DOHH2 (cell line): ENCODE results near the gene HEPACAM2.
A peak's percentile ranks its signal among the peaks of the same experiment; 100 is the strongest.

Experiments used
- H3F3A ChIP-seq: fragments of 200-600 bp; sonication (generic), shearing (Covaris generic); 2 replicates; pipeline ENCODE4 v1.6.0; 2016; ENCODE audit warnings: antibody characterized with exemption, mild to moderate bottlenecking; ENCODE audit not compliant: control insufficient read depth, insufficient read depth
- H3K27ac ChIP-seq: fragments of 200-600 bp; sonication (generic); 2 replicates; pipeline ENCODE4 v1.5.1; 2014; ENCODE audit warnings: low read depth, mild to moderate bottlenecking, low read length, moderate library complexity
- H3K27me3 ChIP-seq: fragments of 200-600 bp; sonication (generic); 2 replicates; pipeline ENCODE4 v1.6.1; 2014; ENCODE audit warnings: mild to moderate bottlenecking, low read length, mixed read lengths; ENCODE audit not compliant: control insufficient read depth
- H3K36me3 ChIP-seq: fragments of 200-600 bp; sonication (generic); 2 replicates; pipeline ENCODE4 v1.6.1; 2014; ENCODE audit warnings: mild to moderate bottlenecking, low read length, moderate library complexity, mixed read lengths; ENCODE audit not compliant: control insufficient read depth
- H3K4me1 ChIP-seq: fragments of 200-600 bp; sonication (generic); 2 replicates; pipeline ENCODE4 v1.6.1; 2014; ENCODE audit warnings: mild to moderate bottlenecking, low read length, mixed read lengths; ENCODE audit not compliant: control insufficient read depth
- H3K4me2 ChIP-seq: fragments of 200-600 bp; sonication (generic); 2 replicates; pipeline ENCODE4 v1.6.0; 2014; ENCODE audit warnings: mild to moderate bottlenecking, low read length, moderate library complexity
- H3K4me3 ChIP-seq: fragments of 200-600 bp; sonication (generic); 2 replicates; pipeline ENCODE4 v1.5.1; 2014; ENCODE audit warnings: mild to moderate bottlenecking, low read length, mixed read lengths
- H3K79me2 ChIP-seq: fragments of 200-600 bp; sonication (generic); 2 replicates; pipeline ENCODE4 v1.6.1; 2014; ENCODE audit warnings: mild to moderate bottlenecking, low read length, mixed read lengths; ENCODE audit not compliant: control insufficient read depth
- H3K9me2 ChIP-seq: fragments of 200-600 bp; sonication (generic); replicated peaks from 2 replicates; pipeline ENCODE4 v1.6.1; 2014; ENCODE audit warnings: mild to moderate bottlenecking, low read length, mixed read lengths; ENCODE audit not compliant: control insufficient read depth
- H3K9me3 ChIP-seq: fragments of 200-600 bp; sonication (generic); 2 replicates; pipeline ENCODE4 v1.6.1; 2014; ENCODE audit warnings: antibody characterized with exemption, low read length, mixed read lengths; ENCODE audit not compliant: control insufficient read depth, insufficient read depth
- H4K20me1 ChIP-seq: fragments of 200-600 bp; sonication (generic); 2 replicates; pipeline ENCODE4 v1.6.0; 2014; ENCODE audit warnings: low read depth, mild to moderate bottlenecking, antibody characterized with exemption, low read length, moderate library complexity; ENCODE audit not compliant: control insufficient read depth, insufficient read depth
- CTCF ChIP-seq: fragments of 200-600 bp; sonication (generic); IDR thresholded peaks from one replicate; pipeline ENCODE4 v1.5.1; 2014; ENCODE audit warnings: antibody characterized with exemption, mild to moderate bottlenecking, low read depth, low read length; ENCODE audit not compliant: poor library complexity, severe bottlenecking
- EZH2phosphoT487 ChIP-seq: fragments of 200-600 bp; sonication (generic); IDR thresholded peaks from 2 replicates; pipeline ENCODE4 v1.6.1; 2017; ENCODE audit warnings: borderline replicate concordance, mild to moderate bottlenecking, antibody characterized with exemption, low read length, moderate library complexity, mixed read lengths

The HEPACAM2 gene

DNA sequence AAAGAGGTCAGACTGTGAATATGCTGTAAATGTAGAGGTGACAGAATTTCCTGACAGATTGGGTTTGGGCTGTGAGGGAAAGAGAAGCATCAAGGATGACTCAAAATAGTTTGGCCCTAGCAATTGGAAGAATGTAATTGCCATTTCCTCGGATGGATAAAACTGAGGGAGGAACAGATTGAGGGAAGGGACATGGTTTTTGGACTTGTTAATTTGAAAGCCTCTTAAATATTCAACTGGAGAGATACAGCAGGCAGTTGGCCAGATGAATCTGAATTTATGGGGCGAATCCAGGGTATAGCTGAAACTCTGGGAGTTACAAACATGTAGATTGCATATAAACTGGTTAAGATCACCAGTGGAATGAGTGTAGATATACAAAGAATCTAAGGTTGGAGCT is 9.3 kb upstream of the HEPACAM2 start:
- Histone ChIP-seq H4K20me1 (no peaks in the 10 kb centered on the region), H3K4me1 (peaks cover 16% of the 10 kb centered on the region), H3K9me2 (no peaks in the 10 kb centered on the region), H3K79me2 (peaks cover 57% of the 10 kb centered on the region), H3F3A (no peaks in the 10 kb centered on the region), H3K27me3 (no peaks in the 10 kb centered on the region), H3K27ac (no peak overlapping the region), H3K9me3 (no peaks in the 10 kb centered on the region), H3K36me3 (no peaks in the 10 kb centered on the region), H3K4me2 (no peak overlapping the region), H3K4me3 (no peak overlapping the region)
- TF ChIP-seq CTCF = no peak

GRCh38 chr7:93232673-93233018 is 6.4 kb upstream of the HEPACAM2 start:
- Histone ChIP-seq H3K4me2 (peak overlapping the region; percentile 82), H3K4me1 (peaks cover 25% of the 10 kb centered on the region), H3K9me3 (no peaks in the 10 kb centered on the region), H4K20me1 (no peaks in the 10 kb centered on the region), H3K36me3 (no peaks in the 10 kb centered on the region), H3K27me3 (no peaks in the 10 kb centered on the region), H3K79me2 (peaks cover 46% of the 10 kb centered on the region), H3K27ac (no peak overlapping the region), H3K4me3 (peak overlapping the region; percentile 86), H3K9me2 (no peaks in the 10 kb centered on the region), H3F3A (no peaks in the 10 kb centered on the region)
- TF ChIP-seq EZH2phosphoT487 = no peak
- no peak for TF ChIP-seq CTCF

DNA sequence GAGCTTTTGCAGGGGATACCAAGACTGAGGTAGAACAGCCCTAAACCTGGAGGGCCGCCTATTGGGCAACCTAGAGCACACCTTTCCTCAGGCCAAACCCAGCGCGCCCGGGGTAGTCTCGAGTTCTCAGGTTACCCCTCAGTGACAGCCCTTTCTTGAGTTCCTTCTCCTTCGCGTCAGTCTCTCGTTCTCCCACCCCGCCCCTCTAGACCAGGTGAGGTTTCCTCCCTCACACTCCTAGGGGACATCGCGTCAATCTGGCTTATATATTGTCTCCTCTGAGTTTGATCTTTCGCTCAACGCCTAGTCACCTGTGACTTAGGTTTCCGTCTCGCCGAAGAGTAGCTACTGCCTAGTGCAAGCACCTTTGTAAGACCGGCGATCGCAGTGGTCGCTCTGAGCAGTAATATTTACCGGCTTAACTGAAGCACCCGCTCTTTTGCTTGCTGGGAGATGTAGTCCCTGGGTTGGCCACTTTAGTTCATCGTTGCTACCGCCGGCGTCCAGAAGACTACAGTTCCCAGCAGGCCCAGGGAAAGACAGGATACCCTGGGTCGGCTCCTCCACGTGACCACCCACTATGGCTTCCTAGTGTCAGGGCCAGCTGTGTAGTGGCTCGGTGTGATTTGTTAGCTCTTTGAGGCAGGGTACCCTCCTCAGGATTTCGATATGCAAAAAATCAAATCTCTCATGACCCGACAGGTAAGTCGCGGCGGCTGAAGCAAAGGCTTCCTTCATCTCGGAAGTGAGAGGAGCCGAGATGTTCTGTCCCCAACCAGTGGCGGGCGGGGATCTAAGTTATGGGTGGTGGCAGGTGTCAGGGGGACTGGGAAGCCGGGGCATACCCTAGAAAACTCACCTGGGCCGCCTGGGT is 5.8 kb upstream of the HEPACAM2 start, which contains the start of gene VPS50:
Gene VPS50, plus strand, starts transcription at position 568 of the 874 bp plus-strand sequence. Its CDS starts 102 bp downstream, at position 670.
- Histone ChIP-seq H3K79me2 (peaks cover 40% of the 10 kb centered on the region), H4K20me1 (no peaks in the 10 kb centered on the region), H3K4me2 (peak within 1 kb of the TSS; percentile 82), H3K36me3 (no peaks in the 10 kb centered on the region), H3K9me2 (no peaks in the 10 kb centered on the region), H3K27ac (peak within 1 kb of the TSS; percentile 10; the same call in 1 of the 2 replicates), H3F3A (no peaks in the 10 kb centered on the region), H3K27me3 (no peaks in the 10 kb centered on the region), H3K9me3 (no peaks in the 10 kb centered on the region), H3K4me3 (peak within 1 kb of the TSS; percentile 86), H3K4me1 (peaks cover 25% of the 10 kb centered on the region)
- TF ChIP-seq EZH2phosphoT487 (no peak), CTCF (no peak)
